Panc1 (cell line): ENCODE measurements around the gene DHPS. TPM values are rescaled to one million over a fixed set of nuclear protein-coding genes. Genes with fewer than 3 reads are reported as not detected.

Experiments used
- ATAC-seq: fragments of 200-7000 bp; cut with Tn5 transposase; 2 replicates; pipeline ENCODE4 v1.9.1; 2020; ENCODE audit warnings: mild to moderate bottlenecking, moderate library complexity
- BruUV-seq: library from RNA; stranded (reverse); fragments of 400-500 nt; replicated peaks from 2 replicates; lab custom pipeline; 2021; lab: Mats Ljungman, UMichigan
- CTCF ChIA-PET: fragments of 300-600 bp; sonication (Branson Sonifier 250); formaldehyde crosslinking; loops from one replicate; lab custom pipeline; 2022; ENCODE audit warnings: antibody characterized with exemption; lab: Charles Lee
- POLR2A ChIA-PET: fragments of 300-600 bp; sonication (Branson Sonifier 250); formaldehyde crosslinking; loops from one replicate; lab custom pipeline; 2022; ENCODE audit warnings: antibody characterized with exemption; lab: Charles Lee
- DNase-seq: peaks from one replicate; pipeline ENCODE4 v3.0.0-alpha.2; 2010; ENCODE audit warnings: low read depth, low spot score
- H3K27ac ChIP-seq: 2 replicates; pipeline ENCODE4 v1.5.1; 2011; ENCODE audit warnings: mild to moderate bottlenecking, low read length, inconsistent platforms
- H3K27me3 ChIP-seq: fragments of 200-500 bp; sonication (Bioruptor generic); 2 replicates; pipeline ENCODE4 v1.6.0; 2014; ENCODE audit warnings: low read length, inconsistent platforms; ENCODE audit not compliant: control insufficient read depth, insufficient read depth
- H3K36me3 ChIP-seq: fragments of 200-500 bp; sonication (Bioruptor generic); 2 replicates; pipeline ENCODE4 v1.5.1; 2014; ENCODE audit warnings: inconsistent platforms, mild to moderate bottlenecking, low read length, moderate library complexity; ENCODE audit not compliant: control insufficient read depth, insufficient read depth
- H3K4me1 ChIP-seq: 2 replicates; pipeline ENCODE4 v1.5.1; 2011; ENCODE audit warnings: inconsistent platforms, mild to moderate bottlenecking, low read length, moderate library complexity; ENCODE audit not compliant: control insufficient read depth, insufficient read depth
- H3K4me3 ChIP-seq, 2 experiments: 2 replicates each; pipeline ENCODE4 v1.5.1; 2011 to 2012; ENCODE audit warnings: low read depth in 2 of 2, low read length in 2 of 2, mild to moderate bottlenecking in 2 of 2, inconsistent platforms in 1 of 2, moderate library complexity in 1 of 2
- H3K9me3 ChIP-seq: fragments of 200-500 bp; sonication (Bioruptor generic); 2 replicates; pipeline ENCODE4 v1.5.1; 2014; ENCODE audit warnings: low read depth, mild to moderate bottlenecking, inconsistent platforms, low read length, moderate library complexity; ENCODE audit not compliant: control insufficient read depth, insufficient read depth
- POLR2AphosphoS5 ChIP-seq: IDR thresholded peaks from 2 replicates; pipeline ENCODE4 v1.6.1; 2012; ENCODE audit warnings: mild to moderate bottlenecking, low read depth, low read length, moderate library complexity
- SIN3A ChIP-seq: IDR thresholded peaks from 2 replicates; pipeline ENCODE4 v1.6.1; 2012; ENCODE audit warnings: low read depth, mild to moderate bottlenecking, low read length, moderate library complexity, borderline replicate concordance; ENCODE audit not compliant: insufficient read depth
- TCF7L2 ChIP-seq: IDR thresholded peaks from 2 replicates; pipeline ENCODE4 v1.6.1; 2011; ENCODE audit warnings: mild to moderate bottlenecking, low read depth, low read length, inconsistent platforms
- in situ Hi-C: cut with HindIII; loops from 2 replicates; pipeline ENCODE4 v1.10.0; 2016; ENCODE audit warnings: low sequenced_read_pairs, low pct_unique_long_range_greater_than_20kb
- intact Hi-C: fragments of 100-400 bp; cut with micrococcal nuclease; formaldehyde crosslinking; loops from one replicate; pipeline ENCODE4 v1.10.0; 2022; ENCODE audit not compliant: unreplicated experiment
- total RNA-seq: library from RNA; stranded (reverse); gene quantifications from one replicate; pipeline ENCODE4 v1.2.1, GENCODE V29; 2021; ENCODE audit not compliant: unreplicated experiment
- TF ChIP-seq, protein P1 (sequence below), 2 experiments: IDR thresholded peaks; 2 replicates each; pipeline ENCODE4 v1.6.1; 2011 to 2012; ENCODE audit warnings: low read depth in 2 of 2, control low read depth in 1 of 2, low read length in 1 of 2, mild to moderate bottlenecking in 1 of 2, moderate library complexity in 1 of 2; ENCODE audit not compliant: insufficient read depth in 1 of 2
- TF ChIP-seq, protein P2 (sequence below): fragments of 450-650 bp; IDR thresholded peaks from 2 replicates; pipeline ENCODE4 v1.5.1; 2017; ENCODE audit warnings: mild to moderate bottlenecking

The DHPS gene
- total RNA-seq, 1 experiment from 2014 or later: 76.9 TPM

DNA sequence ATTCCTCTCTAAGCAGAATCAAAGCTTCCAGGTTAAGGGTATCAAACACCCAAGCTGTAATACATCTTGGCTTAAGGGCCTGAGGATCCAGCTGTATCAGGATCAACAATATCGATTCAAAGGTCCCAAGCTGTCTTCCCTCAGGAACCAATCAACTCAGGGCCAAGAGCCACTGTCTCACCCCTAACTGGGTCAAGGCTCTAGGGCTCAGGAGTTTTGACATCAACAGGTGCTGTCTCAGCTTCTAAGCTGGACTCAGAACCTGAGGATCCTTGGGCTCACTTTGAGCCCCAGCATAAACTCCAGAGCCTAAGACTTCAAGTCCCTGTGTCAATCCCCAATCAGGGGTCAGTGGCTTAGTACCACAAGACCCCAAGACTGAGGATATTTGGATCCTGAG is 13.8 kb upstream of the DHPS start:
- Histone ChIP-seq H3K9me3 (no peaks in the 10 kb centered on the region), H3K36me3 (no peaks in the 10 kb centered on the region; the same call in 1 of the 2 replicates), H3K27ac (no peak overlapping the region; the same call in 1 of the 2 replicates), H3K4me3 (peak overlapping the region; percentile 60 to 69), H3K27me3 (no peaks in the 10 kb centered on the region), H3K4me1 (peaks cover 5% of the 10 kb centered on the region; the same call in 1 of the 2 replicates)
- POLR2A ChIA-PET: interaction anchor here (0.7 kb wide), 1 partner anchor 221 kb away, joined by 3 read pairs; no protein-coding TSS in a partner anchor
- in situ Hi-C loops (no loop called here), intact Hi-C loops (no loop called here)
- DNase-seq (no peak), ATAC-seq (no peak)
- CTCF ChIA-PET: no interaction called here
- TF ChIP-seq SIN3A: no peak
- TF ChIP-seq POLR2AphosphoS5: no peak
- TF ChIP-seq, protein P1, sequence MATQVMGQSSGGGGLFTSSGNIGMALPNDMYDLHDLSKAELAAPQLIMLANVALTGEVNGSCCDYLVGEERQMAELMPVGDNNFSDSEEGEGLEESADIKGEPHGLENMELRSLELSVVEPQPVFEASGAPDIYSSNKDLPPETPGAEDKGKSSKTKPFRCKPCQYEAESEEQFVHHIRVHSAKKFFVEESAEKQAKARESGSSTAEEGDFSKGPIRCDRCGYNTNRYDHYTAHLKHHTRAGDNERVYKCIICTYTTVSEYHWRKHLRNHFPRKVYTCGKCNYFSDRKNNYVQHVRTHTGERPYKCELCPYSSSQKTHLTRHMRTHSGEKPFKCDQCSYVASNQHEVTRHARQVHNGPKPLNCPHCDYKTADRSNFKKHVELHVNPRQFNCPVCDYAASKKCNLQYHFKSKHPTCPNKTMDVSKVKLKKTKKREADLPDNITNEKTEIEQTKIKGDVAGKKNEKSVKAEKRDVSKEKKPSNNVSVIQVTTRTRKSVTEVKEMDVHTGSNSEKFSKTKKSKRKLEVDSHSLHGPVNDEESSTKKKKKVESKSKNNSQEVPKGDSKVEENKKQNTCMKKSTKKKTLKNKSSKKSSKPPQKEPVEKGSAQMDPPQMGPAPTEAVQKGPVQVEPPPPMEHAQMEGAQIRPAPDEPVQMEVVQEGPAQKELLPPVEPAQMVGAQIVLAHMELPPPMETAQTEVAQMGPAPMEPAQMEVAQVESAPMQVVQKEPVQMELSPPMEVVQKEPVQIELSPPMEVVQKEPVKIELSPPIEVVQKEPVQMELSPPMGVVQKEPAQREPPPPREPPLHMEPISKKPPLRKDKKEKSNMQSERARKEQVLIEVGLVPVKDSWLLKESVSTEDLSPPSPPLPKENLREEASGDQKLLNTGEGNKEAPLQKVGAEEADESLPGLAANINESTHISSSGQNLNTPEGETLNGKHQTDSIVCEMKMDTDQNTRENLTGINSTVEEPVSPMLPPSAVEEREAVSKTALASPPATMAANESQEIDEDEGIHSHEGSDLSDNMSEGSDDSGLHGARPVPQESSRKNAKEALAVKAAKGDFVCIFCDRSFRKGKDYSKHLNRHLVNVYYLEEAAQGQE (IDR thresholded peaks at IDR 0.05; ENCODE audit: insufficient read depth in 1 of 2, low read depth in 2 of 2, low read length in 1 of 2): no peak
- BruUV-seq: no TSS peak

DNA sequence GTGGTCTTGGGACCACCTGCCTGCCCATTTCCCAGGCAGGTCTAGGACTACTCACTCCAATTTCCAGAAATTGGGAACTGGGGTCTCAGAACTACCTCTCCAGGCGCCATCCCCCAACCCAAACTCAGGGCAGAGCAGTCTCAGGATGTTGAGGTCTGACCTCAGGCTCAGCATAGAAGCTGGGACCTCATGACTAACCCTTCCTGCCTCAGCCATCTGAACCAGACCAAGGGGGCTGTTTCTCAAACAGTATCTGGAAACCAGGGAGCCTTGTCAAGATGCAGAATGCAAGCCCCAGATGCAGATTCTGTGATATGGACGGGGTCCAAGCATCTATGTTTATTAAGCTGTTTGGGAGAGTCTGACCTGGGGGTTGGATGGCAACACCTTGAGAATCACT is 13.4 kb upstream of the DHPS start:
- POLR2A ChIA-PET: no interaction called here
- in situ Hi-C loops: no loop called here

More for the DNA sequence above, 13.4 kb upstream of the DHPS start:
- H3K9me3 ChIP-seq: no peaks in the 10 kb centered on the region
- intact Hi-C loops: no loop called here
- no peaks in the 10 kb centered on the region; the same call in 1 of the 2 replicates for H3K36me3 ChIP-seq
- H3K27ac ChIP-seq: no peak overlapping the region
- CTCF ChIA-PET: no interaction called here
- ATAC-seq (no peak), DNase-seq (no peak)
- H3K27me3 ChIP-seq: no peaks in the 10 kb centered on the region
- peak overlapping the region in 1 of 2 experiments; percentile 69; a peak in 2 of 4 replicates for H3K4me3 ChIP-seq
- TF ChIP-seq, protein P2, sequence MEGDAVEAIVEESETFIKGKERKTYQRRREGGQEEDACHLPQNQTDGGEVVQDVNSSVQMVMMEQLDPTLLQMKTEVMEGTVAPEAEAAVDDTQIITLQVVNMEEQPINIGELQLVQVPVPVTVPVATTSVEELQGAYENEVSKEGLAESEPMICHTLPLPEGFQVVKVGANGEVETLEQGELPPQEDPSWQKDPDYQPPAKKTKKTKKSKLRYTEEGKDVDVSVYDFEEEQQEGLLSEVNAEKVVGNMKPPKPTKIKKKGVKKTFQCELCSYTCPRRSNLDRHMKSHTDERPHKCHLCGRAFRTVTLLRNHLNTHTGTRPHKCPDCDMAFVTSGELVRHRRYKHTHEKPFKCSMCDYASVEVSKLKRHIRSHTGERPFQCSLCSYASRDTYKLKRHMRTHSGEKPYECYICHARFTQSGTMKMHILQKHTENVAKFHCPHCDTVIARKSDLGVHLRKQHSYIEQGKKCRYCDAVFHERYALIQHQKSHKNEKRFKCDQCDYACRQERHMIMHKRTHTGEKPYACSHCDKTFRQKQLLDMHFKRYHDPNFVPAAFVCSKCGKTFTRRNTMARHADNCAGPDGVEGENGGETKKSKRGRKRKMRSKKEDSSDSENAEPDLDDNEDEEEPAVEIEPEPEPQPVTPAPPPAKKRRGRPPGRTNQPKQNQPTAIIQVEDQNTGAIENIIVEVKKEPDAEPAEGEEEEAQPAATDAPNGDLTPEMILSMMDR: no peak
- TF ChIP-seq TCF7L2 (no peak), POLR2AphosphoS5 (no peak), SIN3A (no peak)
- TF ChIP-seq, protein P1 (IDR thresholded peaks at IDR 0.05; ENCODE audit: insufficient read depth in 1 of 2, low read depth in 2 of 2, low read length in 1 of 2): no peak
- no TSS peak for BruUV-seq
- peaks cover 5% of the 10 kb centered on the region; the same call in 1 of the 2 replicates for H3K4me1 ChIP-seq
